SK-N-SH (cell line): Measurements from ENCODE around the gene IL4. TPM values are rescaled to one million over a fixed set of nuclear protein-coding genes. Genes with fewer than 3 reads are reported as not detected.

Experiments used
- CTCF ChIA-PET: fragments of 300-600, 350-600 bp; formaldehyde crosslinking; extraction: SDS; loops from one replicate; lab custom pipeline; 2021; lab: Yijun Ruan, JAX
- POLR2A ChIA-PET: fragments of 350-600 bp; sonication (Branson Sonifier 250); formaldehyde crosslinking; extraction: SDS; loops from one replicate; lab custom pipeline; 2020; ENCODE audit warnings: antibody characterized with exemption, inconsistent platforms; lab: Yijun Ruan, JAX
- DNase-seq: peaks from one replicate; pipeline ENCODE4 v3.0.0; 2012
- H2AFZ ChIP-seq: fragments of 200-600 bp; sonication (generic); 2 replicates; pipeline ENCODE4 v1.8.1; 2016; ENCODE audit warnings: antibody characterized with exemption, mild to moderate bottlenecking, low read depth
- H3F3A ChIP-seq: fragments of 200-600 bp; sonication (generic); replicated peaks from 2 replicates; pipeline ENCODE3; 2016; ENCODE audit warnings: antibody characterized with exemption, mild to moderate bottlenecking; ENCODE audit not compliant: insufficient read depth
- H3K27ac ChIP-seq, 2 experiments: fragments of 200-500 bp in 1 of 2; fragments of 200-600 bp in 1 of 2; sonication (Bioruptor generic) in 1 of 2; sonication (generic), shearing (Covaris generic) in 1 of 2; 2 replicates each; pipeline versions ENCODE4 v1.5.1 to v1.6.1; 2014 to 2016; ENCODE audit warnings: low read depth in 2 of 2, inconsistent platforms in 1 of 2, low read length in 1 of 2, mild to moderate bottlenecking in 1 of 2, mixed read lengths in 1 of 2
- H3K27me3 ChIP-seq: fragments of 200-600 bp; sonication (generic), shearing (Covaris generic); 2 replicates; pipeline ENCODE4 v1.6.1; 2016; ENCODE audit warnings: mixed run types; ENCODE audit not compliant: insufficient read depth
- H3K36me3 ChIP-seq, 2 experiments: fragments of 200-500 bp in 1 of 2; fragments of 200-600 bp in 1 of 2; sonication (Bioruptor generic) in 1 of 2; sonication (generic) in 1 of 2; replicated peaks in 1 of 2; 2 replicates each; pipeline versions ENCODE3 to v1.5.1; 2014 to 2016; ENCODE audit warnings: low read length in 1 of 2, mild to moderate bottlenecking in 1 of 2; ENCODE audit not compliant: insufficient read depth in 2 of 2, control insufficient read depth in 1 of 2
- H3K4me1 ChIP-seq, 2 experiments: fragments of 200-500 bp in 1 of 2; fragments of 200-600 bp in 1 of 2; sonication (Bioruptor generic) in 1 of 2; sonication (generic), shearing (Covaris generic) in 1 of 2; 2 replicates each; pipeline versions ENCODE4 v1.5.1 to v1.6.1; 2014 to 2016; ENCODE audit warnings: low read depth in 1 of 2, low read length in 1 of 2, mixed run types in 1 of 2; ENCODE audit not compliant: insufficient read depth in 2 of 2, control insufficient read depth in 1 of 2
- H3K4me2 ChIP-seq: fragments of 200-600 bp; sonication (generic), shearing (Covaris generic); 2 replicates; pipeline ENCODE4 v1.6.1; 2017; ENCODE audit warnings: mixed run types
- H3K4me3 ChIP-seq, 2 experiments: fragments of 200-500 bp in 1 of 2; fragments of 200-600 bp in 1 of 2; sonication (Bioruptor generic) in 1 of 2; sonication (generic), shearing (Covaris generic) in 1 of 2; 2 replicates each; pipeline versions ENCODE4 v1.5.1 to v1.8.1; 2014 to 2016; ENCODE audit warnings: low read depth in 2 of 2, inconsistent platforms in 1 of 2, low read length in 1 of 2, mild to moderate bottlenecking in 1 of 2, mixed read lengths in 1 of 2, moderate library complexity in 1 of 2
- H3K79me2 ChIP-seq: fragments of 200-600 bp; sonication (generic); 2 replicates; pipeline ENCODE4 v1.8.1; 2017; ENCODE audit warnings: mild to moderate bottlenecking; ENCODE audit not compliant: insufficient read depth
- H3K9ac ChIP-seq: fragments of 200-600 bp; sonication (generic); 2 replicates; pipeline ENCODE4 v1.6.1; 2017; ENCODE audit warnings: mixed run types
- H3K9me2 ChIP-seq: fragments of 200-600 bp; sonication (generic); 2 replicates; pipeline ENCODE4 v1.6.1; 2017; ENCODE audit warnings: mixed run types
- H3K9me3 ChIP-seq: fragments of 200-600 bp; sonication (generic); 2 replicates; pipeline ENCODE4 v1.6.1; 2017; ENCODE audit warnings: mixed run types, mild to moderate bottlenecking, moderate library complexity
- H4K20me1 ChIP-seq: fragments of 200-600 bp; sonication (generic); 2 replicates; pipeline ENCODE4 v1.6.1; 2017; ENCODE audit warnings: mild to moderate bottlenecking, mixed run types; ENCODE audit not compliant: insufficient read depth
- ELF1 ChIP-seq: IDR thresholded peaks from 2 replicates; pipeline ENCODE4 v1.4.0; 2012
- EP300 ChIP-seq, 2 experiments: IDR thresholded peaks; 2 replicates each; pipeline versions ENCODE4 v1.4.0 to v1.6.1; 2012; ENCODE audit warnings: borderline replicate concordance in 1 of 2, low read depth in 1 of 2, low read length in 1 of 2
- GABPA ChIP-seq: IDR thresholded peaks from 2 replicates; pipeline ENCODE4 v1.4.0; 2012; ENCODE audit warnings: low read depth, mild to moderate bottlenecking
- GATA2 ChIP-seq: sonication (generic); formaldehyde crosslinking; IDR thresholded peaks from 2 replicates; pipeline ENCODE4 v1.5.0; 2020; ENCODE audit warnings: mild to moderate bottlenecking, missing genetic modification reagents
- JUND ChIP-seq: IDR thresholded peaks from 2 replicates; pipeline ENCODE4 v1.4.0; 2012
- MEF2A ChIP-seq: IDR thresholded peaks from 2 replicates; pipeline ENCODE4 v1.4.0; 2012; ENCODE audit warnings: low read depth, borderline replicate concordance
- MXI1 ChIP-seq: IDR thresholded peaks from 2 replicates; pipeline ENCODE4 v1.6.1; 2012; ENCODE audit warnings: mild to moderate bottlenecking, low read depth, low read length, improper control_type of control experiment
- NFIC ChIP-seq: IDR thresholded peaks from 2 replicates; pipeline ENCODE4 v1.4.0; 2012; ENCODE audit warnings: borderline replicate concordance
- NRF1 ChIP-seq: IDR thresholded peaks from 2 replicates; pipeline ENCODE4 v1.6.1; 2012; ENCODE audit warnings: low read depth, mild to moderate bottlenecking, low read length
- POLR2AphosphoS5 ChIP-seq: IDR thresholded peaks from 2 replicates; pipeline ENCODE4 v1.6.1; 2012; ENCODE audit warnings: low read depth, low read length
- RAD21 ChIP-seq: IDR thresholded peaks from 2 replicates; pipeline ENCODE4 v1.6.1; 2012; ENCODE audit warnings: mild to moderate bottlenecking, low read length
- RCOR1 ChIP-seq: fragments of 150-350 bp; IDR thresholded peaks from 2 replicates; pipeline ENCODE4 v1.6.1; 2017; ENCODE audit warnings: antibody characterized with exemption, low read length
- REST ChIP-seq: IDR thresholded peaks from 2 replicates; pipeline ENCODE4 v1.6.1; 2012; ENCODE audit warnings: mild to moderate bottlenecking, low read depth, low read length, moderate library complexity
- RXRA ChIP-seq: IDR thresholded peaks from 2 replicates; pipeline ENCODE4 v1.4.0; 2012; ENCODE audit warnings: low read depth, mild to moderate bottlenecking, borderline replicate concordance
- SIN3A ChIP-seq: IDR thresholded peaks from 2 replicates; pipeline ENCODE4 v1.6.1; 2012; ENCODE audit warnings: low read depth, mild to moderate bottlenecking, low read length, moderate library complexity, borderline replicate concordance
- TAF1 ChIP-seq: IDR thresholded peaks from 2 replicates; pipeline ENCODE4 v1.6.1; 2012; ENCODE audit warnings: low read depth, mild to moderate bottlenecking, low read length, moderate library complexity, borderline replicate concordance
- TEAD4 ChIP-seq: IDR thresholded peaks from 2 replicates; pipeline ENCODE4 v1.4.0; 2012; ENCODE audit warnings: mild to moderate bottlenecking, borderline replicate concordance; ENCODE audit not compliant: insufficient read depth
- USF1 ChIP-seq: IDR thresholded peaks from 2 replicates; pipeline ENCODE4 v1.4.0; 2012; ENCODE audit warnings: low read depth, borderline replicate concordance
- YY1 ChIP-seq: IDR thresholded peaks from 2 replicates; pipeline ENCODE4 v1.4.0; 2012; ENCODE audit warnings: low read depth, mild to moderate bottlenecking
- WGBS: methylation state at CpG from one replicate; pipeline ENCODE4 v1.1.6; 2017; ENCODE audit warnings: low lambda C conversion rate; 5-methylcytosine and 5-hydroxymethylcytosine counted together
- polyA plus RNA-seq, 3 experiments: library from polyadenylated mRNA; depleted of rRNA; stranded (reverse); fragments of >200 nt; gene quantifications; 2 replicates each; pipeline ENCODE4 v1.2.3, GENCODE V29; 2012

The IL4 gene
- polyA plus RNA-seq, 1 of the 3 experiments (the other 2 are of a cell fraction), result not detected

GRCh38 chr5:132669966-132670882 is 3.6 kb upstream of the IL4 start:
- ChIA-PET CTCF (interaction anchor here (0.7 to 0.8 kb wide), 2 partner anchors 11 to 18 kb away, joined by 3 read pairs; no protein-coding TSS in a partner anchor), POLR2A (no interaction called here)
- no peak overlapping the region for H3K4me2 ChIP-seq
- H3K4me1 ChIP-seq, result peaks cover 3 to 7% of the 10 kb centered on the region in 2 experiments; a peak in 3 of 4 replicates
- H4K20me1 ChIP-seq, result no peaks in the 10 kb centered on the region
- no peak overlapping the region for H3K9ac ChIP-seq
- H3K27me3 ChIP-seq, result no peaks in the 10 kb centered on the region
- H3F3A ChIP-seq, result peaks cover 9% of the 10 kb centered on the region
- no peak overlapping the region for H3K4me3 ChIP-seq
- no peaks in the 10 kb centered on the region for H3K9me2 ChIP-seq
- H3K36me3 ChIP-seq, result no peaks in the 10 kb centered on the region
- H3K9me3 ChIP-seq, result no peaks in the 10 kb centered on the region
- TF ChIP-seq POLR2AphosphoS5 (no peak), RAD21 (no peak), RCOR1 (no peak), YY1 (no peak), EP300 (IDR thresholded peaks at IDR 0.05; ENCODE audit: borderline replicate concordance in 1 of 2, low read depth in 1 of 2, low read length in 1 of 2) (no peak), MXI1 (no peak), NRF1 (no peak), GATA2 (CRISPR knock-in tag) (no peak), JUND (no peak), RXRA (no peak), SIN3A (no peak), TEAD4 (no peak), USF1 (no peak), MEF2A (no peak), ELF1 (no peak), TAF1 (no peak), NFIC (no peak), GABPA (no peak), REST (no peak)
- DNase-seq, result no peak
- H3K27ac ChIP-seq, result no peak overlapping the region
- H3K79me2 ChIP-seq, result no peaks in the 10 kb centered on the region
- 83% methylated on average over 15 of the region's 16 CpGs for WGBS
- H2AFZ ChIP-seq, result no peak overlapping the region
